GM21423 (cell line): ENCODE data around the gene ANO8.
A peak's percentile ranks its signal among the peaks of the same experiment; 100 is the strongest.
"Not testable (repeated sequence)": the region's sequence is repeated elsewhere in the genome, so short reads cannot be mapped to it uniquely, and the experiment has no call there.

ENCODE experiments used
- ATAC-seq: cut with Tn5 transposase; IDR thresholded peaks from one replicate; pipeline ENCODE4 v1.9.1; 2021; ENCODE audit warnings: mild to moderate bottlenecking, moderate library complexity; ENCODE audit not compliant: unreplicated experiment

ANO8 gene

DNA sequence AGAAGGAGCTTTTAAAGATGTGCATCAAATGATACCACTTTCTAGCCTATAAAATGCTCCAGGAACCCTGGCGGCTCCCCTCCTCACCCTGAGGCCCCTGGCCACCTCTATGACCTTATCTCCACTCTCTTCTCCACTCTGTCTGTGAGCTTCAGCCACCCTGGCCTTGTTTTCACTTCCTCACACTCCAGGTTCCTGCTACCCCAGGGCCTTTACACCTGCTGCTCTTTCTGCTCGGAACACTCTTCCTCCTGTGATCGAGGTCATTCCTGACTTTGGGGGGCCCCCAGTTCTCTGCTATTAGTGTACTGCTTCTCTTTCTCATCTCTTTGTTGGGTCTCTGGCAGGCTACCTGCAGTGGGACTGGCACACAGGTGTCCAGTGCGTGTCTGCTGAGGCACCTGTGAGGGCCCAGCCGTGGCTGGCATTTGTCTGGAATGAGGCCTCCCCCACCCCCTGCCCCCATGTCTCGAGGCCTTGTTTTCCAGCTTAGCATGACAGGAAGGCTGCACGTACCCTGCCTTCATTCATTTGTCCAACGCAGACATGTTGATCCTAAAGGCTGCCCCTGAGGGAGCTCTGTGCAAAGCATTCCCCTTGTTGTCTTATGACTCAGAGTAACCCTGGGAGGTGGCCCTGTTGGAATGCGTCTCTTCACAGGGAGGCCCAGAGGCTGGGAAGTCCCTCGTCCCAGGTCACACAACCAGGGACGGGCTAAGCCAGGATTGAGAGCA, 23.0 kb downstream of the ANO8 start:
- ATAC-seq: no peak

DNA sequence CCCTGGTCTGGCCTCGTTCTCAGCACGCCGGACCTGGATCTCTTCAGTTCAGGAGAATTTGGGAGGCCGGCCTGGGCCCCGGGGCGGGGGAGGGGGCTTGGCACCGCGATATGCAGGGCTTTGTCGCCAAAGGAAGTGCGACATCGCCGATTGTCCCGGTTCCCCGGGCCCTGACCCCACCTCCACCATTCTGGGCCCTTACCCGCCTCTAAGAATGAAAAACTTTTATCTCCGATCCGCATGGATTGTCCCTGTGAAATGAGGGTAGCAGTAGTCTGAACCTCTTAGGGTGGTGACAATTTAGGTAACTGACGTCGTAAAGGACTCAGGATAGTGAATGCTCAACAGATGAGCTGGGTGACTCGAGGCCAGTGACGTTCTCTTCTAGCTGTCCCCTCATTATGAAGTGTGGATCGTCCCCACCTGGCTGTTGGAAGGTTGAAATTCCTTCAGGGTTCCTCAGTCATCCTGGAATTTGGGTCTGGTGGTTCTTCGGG, 24.6 kb downstream of the ANO8 start:
- no peak for ATAC-seq

DNA sequence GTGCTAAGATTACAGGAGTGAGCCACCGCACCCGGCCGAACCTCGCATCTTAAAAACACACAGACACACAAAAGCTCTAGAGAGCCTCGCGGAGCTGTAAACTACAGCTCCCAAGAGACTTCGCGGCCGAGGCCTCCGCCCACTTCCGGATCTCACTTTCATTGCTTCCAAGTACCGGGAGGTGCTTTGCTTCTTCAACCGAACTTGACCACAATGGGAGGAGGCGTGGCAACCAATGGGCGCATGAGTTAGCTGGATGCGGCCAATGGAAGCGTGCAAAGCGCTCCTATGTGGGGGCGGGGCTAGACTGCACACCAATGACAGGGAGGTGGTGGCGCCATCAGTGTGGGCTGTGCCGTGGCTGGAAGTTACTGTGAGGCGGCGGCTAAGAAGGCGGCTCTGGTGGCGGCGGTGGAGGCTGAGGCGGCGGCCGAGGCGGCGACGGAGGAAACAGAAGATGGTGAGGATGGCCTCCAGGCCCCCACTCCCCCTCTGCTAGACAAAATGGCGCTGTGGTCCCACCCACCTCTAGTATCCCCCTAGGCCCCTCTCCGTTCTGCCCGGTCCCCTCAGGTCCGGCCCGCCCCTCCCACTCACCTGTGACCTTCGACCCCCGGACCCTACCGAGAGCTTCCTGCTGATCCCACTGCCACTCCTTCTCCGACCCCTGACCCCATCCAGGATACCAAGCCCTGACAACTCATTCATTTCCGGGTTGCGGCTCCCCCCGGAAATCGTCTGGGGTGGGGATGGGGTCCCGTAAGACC, 25.3 kb downstream of the ANO8 start, which contains the start of gene DDA1:
Gene DDA1 (plus strand): TSS at position 366 of the 767 bp plus-strand sequence. CDS start 92 bp downstream, at position 458.
- ATAC-seq: peak; percentile 43

DNA sequence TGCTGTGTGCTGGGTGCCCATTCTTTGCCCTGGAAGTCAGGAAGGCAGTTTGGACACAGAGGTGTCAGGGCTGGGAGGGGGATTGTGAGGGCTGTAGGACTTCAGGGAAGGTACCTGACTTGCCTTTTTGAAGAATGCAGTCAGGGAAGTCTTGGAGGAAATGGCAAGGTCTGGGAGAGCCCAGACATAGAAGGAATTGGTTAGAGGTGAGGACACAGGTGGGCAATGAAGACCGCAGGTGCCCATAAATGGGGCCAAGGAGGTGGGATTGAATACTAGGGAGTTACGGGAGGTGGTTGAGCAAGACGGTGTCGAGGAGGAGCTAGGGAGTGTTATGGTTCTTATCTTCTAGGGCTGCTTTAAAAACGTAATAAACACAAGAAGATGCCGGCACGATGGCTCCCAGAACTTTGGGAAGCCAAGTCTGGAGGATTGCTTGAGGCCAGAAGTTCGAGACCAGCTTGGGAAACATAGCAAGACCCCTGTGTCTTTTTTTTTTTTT, 26.7 kb downstream of the ANO8 start:
- ATAC-seq: no peak

DNA sequence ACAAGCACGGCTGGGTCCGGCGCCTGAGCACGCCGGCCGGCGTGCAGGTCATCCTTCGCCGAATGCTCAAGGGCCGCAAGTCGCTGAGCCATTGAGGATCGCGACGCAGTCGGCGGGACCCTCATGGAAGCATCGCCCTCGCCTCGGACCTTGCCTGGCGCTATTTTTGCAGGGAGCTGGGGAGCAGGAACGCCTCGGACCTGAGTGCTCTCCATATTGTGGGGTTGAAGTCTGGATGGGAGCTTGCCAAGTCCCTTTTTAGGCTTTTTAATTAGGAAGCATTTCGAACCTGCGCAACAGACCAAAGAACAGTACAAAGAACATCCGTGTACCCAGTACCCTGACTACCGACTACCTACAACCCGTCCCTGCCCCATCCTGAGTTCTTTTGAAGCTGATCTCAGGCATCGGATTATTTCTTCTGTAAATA, 28.4 kb downstream of the ANO8 start:
- no peak for ATAC-seq

GRCh38 chr19:17305517-17306284, 29.0 kb downstream of the ANO8 start, which contains the start of gene MRPL34:
TSS of gene MRPL34 (plus strand) at chr19:17305872. CDS start at chr19:17305893, 21 bp downstream.
- peak; percentile 73 for ATAC-seq

- ATAC-seq: no peak
Observed at GRCh38 chr19:17305216-17305516, 29.5 kb downstream of the ANO8 start.

- ATAC-seq: no peak
Observed at GRCh38 chr19:17304386-17305215, 30.1 kb downstream of the ANO8 start.

DNA sequence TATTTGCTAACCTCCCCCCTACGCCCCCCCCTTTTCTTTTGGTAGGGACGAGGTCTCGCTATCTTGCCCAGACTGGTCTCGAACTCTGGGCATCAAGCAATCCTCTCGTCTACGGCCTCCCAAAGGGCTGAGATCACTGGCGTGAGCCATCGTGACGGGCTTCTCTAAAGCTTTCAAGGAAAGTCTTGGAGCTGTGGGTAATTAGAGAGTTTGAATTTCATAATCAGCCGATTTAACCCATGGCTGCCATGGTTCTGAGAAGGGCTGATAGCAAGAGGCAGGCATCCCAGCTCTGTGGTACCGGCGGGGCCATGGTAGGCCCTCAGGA, 30.8 kb downstream of the ANO8 start:
- no peak for ATAC-seq

- peak; percentile 51 for ATAC-seq
Observed at GRCh38 chr19:17303167-17303939, 31.3 kb downstream of the ANO8 start, which contains the start of gene ABHD8. TSS of gene ABHD8 (minus strand) at chr19:17303425. CDS start at chr19:17301616, 1,809 bp downstream.

DNA sequence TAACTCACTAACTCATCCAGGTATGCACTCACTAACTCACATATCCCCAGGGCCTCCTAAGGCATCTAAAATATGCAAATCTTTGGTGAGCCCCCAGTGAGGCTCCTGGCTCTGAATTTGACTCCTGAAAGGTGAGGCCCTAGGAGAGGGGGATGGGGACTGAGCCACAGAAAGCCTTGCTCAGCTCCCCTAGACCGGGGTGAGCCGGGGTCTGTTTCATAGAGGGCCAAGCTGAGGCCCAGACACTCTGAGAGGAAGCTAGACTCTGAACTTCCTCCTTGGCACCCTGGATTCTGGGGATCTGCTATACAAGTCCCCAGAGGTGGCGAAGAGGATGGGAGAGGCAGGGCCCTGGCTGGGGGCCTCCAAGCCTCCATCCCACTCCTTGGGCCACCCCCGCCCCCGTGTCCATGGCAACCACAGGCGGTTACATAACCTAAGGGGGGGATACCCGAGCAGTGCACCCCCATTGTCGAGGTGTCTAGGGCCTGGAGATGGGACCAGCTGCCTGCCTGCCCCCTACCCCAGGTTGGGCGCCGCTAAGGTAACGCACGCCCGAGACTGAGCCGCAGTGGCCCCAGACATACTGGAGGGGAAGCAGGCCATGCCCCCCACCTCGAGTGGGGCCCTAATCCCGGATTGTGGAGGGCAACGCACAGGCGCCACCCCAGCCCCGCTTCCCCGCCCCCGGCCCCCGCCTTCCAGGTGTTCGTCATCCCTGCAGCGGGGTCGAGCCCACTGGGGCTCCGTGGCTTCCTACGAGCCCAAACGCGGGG, 32.1 kb downstream of the ANO8 start:
- no peak for ATAC-seq

DNA sequence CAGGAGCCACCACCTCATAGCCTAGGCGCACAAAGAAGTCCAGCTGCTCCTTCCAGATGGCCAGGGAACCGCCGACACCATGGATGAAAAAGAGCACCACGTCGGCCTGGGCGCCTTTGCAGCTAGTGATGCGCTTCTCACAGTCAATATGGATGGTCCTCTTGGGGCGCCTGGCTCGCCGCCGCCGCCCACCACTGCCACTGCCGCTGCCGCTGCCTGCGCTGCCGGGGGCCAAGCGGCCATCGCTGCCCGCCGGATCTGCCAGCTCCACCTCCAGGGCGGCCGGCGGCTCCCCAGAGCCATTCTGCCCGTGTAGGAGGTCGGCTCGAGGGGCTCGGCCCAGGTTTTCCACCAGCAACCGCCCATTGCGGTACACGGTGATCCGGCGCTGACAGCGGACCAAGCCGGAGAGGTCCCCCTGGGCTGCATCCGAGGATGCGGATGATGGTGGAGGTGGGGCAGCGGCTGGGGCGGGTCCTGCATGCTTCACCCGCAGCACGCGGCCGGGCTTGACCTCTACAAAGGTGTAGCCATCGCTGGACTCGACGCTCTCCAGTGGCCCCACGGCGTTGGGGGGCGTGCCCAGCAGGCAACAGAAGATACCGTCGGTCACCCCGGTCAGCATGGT, 33.5 kb downstream of the ANO8 start:
- ATAC-seq: no peak

DNA sequence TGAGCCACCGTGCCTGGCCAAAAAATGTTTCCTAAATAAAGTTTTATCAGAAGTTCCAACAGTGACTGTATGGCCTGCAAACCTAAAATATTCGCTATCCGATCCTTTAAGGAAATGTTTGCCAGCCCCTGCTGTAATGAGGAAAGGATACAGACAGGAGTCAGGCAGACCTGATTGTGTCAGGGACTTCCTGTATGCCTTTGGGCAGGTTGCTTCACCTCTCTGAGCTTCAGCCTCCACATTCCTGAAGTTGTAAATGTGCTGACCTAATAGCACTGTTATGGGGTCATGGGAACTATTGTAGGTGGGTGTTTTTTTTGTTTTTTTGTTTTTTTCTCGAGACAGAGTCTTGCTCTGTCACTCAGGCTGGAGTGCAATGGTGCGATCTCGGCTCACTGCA, 37.7 kb downstream of the ANO8 start:
- ATAC-seq: no peak

- ATAC-seq: no peak
Observed at GRCh38 chr19:17296273-17296672, 38.4 kb downstream of the ANO8 start.

- ATAC-seq: not testable (repeated sequence)
Observed at GRCh38 chr19:17295551-17295950, 39.1 kb downstream of the ANO8 start.

- no peak for ATAC-seq
Observed at GRCh38 chr19:17294051-17294891, 40.4 kb downstream of the ANO8 start.

DNA sequence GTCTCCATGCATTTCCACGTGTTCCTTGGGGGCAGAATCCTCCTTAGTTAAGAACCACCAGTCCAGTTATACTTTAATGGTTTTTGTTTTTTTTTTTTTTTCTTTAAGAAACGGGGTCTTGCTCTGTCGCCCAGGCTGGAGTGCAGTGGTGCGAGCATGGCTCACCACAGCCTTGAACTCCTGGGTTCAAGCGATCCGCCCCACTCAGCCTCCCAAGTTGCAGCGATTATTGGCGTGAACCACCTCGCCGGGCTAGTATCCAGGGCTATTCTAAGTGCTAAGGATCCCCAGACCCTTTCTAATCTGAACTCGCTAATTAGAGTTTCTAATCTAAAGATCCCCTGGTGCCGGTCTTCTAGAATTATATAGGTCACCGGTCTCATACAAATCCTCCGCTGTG, 41.0 kb downstream of the ANO8 start:
- no peak for ATAC-seq
